LNCAP (cell line): Measurements from ENCODE around the gene DGCR2.

Source experiments
- CTCF ChIP-seq: fragments of 450-650 bp; IDR thresholded peaks from 2 replicates; pipeline ENCODE4 v1.5.1; 2017; ENCODE audit warnings: mild to moderate bottlenecking

DGCR2 gene

GRCh38 chr22:19139001-19139356, 16.8 kb upstream of the DGCR2 start:
- TF ChIP-seq CTCF, result no peak

- TF ChIP-seq CTCF, result no peak
These were observed 16.2 kb upstream of the DGCR2 start for GRCh38 chr22:19138217-19139000.

- TF ChIP-seq CTCF, result no peak
These were observed 15.4 kb upstream of the DGCR2 start for GRCh38 chr22:19137384-19138216.

DNA sequence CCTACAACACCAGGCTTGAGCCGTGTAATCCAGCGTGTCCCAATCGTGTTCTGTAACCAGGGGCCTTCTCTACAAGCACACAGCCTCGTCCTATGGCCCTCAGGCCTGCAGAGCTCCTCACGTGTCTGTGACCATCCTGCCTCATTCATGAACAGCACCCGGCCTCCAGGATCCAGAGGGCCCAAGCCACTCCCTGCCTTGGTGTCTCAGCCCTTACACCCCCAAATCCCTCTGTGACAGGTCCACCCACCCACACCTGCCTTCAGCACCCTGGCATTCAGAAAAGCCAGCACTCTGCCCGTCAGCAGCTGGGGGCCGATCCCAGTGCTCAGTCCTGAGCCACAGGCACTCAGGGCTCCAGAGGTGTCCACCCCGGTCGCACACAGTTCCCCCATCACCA, 14.7 kb upstream of the DGCR2 start:
- no peak for TF ChIP-seq CTCF

- no peak for TF ChIP-seq CTCF
These were observed 12.7 kb upstream of the DGCR2 start for GRCh38 chr22:19134874-19135273.

DNA sequence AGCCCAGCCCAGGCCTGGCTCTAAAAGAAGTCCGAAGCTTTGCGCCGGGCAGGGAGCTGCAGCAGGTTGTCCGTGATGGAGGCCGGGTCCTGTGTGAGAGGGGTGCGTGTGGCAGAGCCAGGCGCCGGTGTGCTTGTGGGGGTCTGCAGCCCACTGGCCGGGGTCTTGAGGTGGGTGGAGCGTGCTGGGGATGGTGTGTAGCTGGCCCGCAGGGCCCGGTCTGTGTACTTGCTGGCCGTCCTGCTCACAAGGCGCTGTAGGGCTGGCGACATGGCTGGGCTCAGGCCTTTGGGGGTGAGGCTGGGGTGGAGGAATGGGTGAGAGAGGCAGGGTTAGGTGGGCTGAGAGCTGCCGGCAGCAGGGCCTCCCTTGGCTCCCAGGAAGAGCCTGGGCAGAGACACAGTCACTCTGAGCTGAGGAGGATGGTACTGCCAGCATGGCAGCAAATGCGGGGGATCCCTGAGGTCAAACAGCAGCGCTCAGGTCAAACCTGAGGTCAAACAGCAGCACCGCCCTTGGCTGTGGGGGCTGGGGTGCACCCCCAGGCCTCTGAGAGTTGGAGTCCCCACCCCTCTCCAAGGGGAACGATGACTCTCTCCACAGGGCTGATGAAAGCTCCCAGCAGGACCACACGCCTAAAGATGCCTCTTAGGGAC, 12.1 kb upstream of the DGCR2 start:
- no peak for TF ChIP-seq CTCF

- no peak for TF ChIP-seq CTCF
These were observed 11.3 kb upstream of the DGCR2 start for GRCh38 chr22:19133561-19133960.
